Measurements from ENCODE around the gene ZNF534. TPM values are rescaled to one million over a fixed set of nuclear protein-coding genes. Genes with fewer than 3 reads are reported as not detected.
"Not testable (repeated sequence)": the region's sequence is repeated elsewhere in the genome, so short reads cannot be mapped to it uniquely, and the experiment has no call there.

ZNF534 gene
- total RNA-seq, 3 donors from 2014 or later (not counting 1 experiment from before 2014, with no cell fraction given), result 0.18 TPM; not detected in 2

- WGBS (ENCODE audit: insufficient coverage), result 94% methylated on average over 8 of the region's 8 CpGs
- no peak for TF ChIP-seq CTCF (IDR thresholded peaks at IDR 0.05)
- DNase-seq (no peak), ATAC-seq (no peak)
- H3K4me1 Mint-ChIP-seq, result no peaks in the 10 kb centered on the region
- H3K4me1 ChIP-seq (ENCODE audit: control insufficient read depth, insufficient read depth, low read length), result no peaks in the 10 kb centered on the region
- H3K9me3 ChIP-seq (ENCODE audit: control insufficient read depth, insufficient read depth, low read length), result peaks cover 35% of the 10 kb centered on the region
- H3K9me3 Mint-ChIP-seq, result peaks cover 6 to 14% of the 10 kb centered on the region in 2 donors
- H3K27ac Mint-ChIP-seq, result no peak overlapping the region
- H3K4me3 ChIP-seq (ENCODE audit: low read length), result no peak overlapping the region
- no peak overlapping the region for H3K4me3 Mint-ChIP-seq
- H3K27ac ChIP-seq (ENCODE audit: low read length), result no peak overlapping the region
- no peaks in the 10 kb centered on the region for H3K27me3 ChIP-seq (ENCODE audit: control insufficient read depth, insufficient read depth, low read length)
- H3K27me3 Mint-ChIP-seq (ENCODE audit: low read depth in 2 of 2), result peaks cover 0 to 3% of the 10 kb centered on the region in 2 donors
- intact Hi-C loops (cut with micrococcal nuclease), result no loop called here
- no peaks in the 10 kb centered on the region for H3K36me3 ChIP-seq (ENCODE audit: control insufficient read depth, insufficient read depth, low read length)
- no peaks in the 10 kb centered on the region for H3K36me3 Mint-ChIP-seq
Measured at GRCh38 chr19:52498571-52498970, 69.6 kb downstream of the ZNF534 start.

DNA sequence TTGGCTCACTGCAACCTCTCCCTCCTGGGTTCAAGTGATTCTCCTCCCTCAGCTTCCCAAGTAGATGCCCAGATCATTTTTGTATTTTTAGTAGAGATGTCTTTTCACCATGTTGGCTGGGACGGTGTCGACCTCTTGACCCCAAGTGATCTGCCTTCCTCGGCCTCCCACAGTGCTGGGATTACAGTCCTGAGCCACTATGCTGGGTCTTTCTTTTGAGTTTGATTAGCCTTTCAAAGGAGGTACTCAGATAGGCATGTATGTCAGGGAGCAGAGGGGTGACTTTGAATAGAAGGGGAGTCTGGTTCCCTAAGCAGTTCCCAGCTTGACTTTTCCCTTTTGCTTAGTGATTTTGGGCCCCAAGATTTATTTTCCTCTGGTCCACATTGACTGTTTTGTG is 71.5 kb downstream of the ZNF534 start:
- H3K9me3 Mint-ChIP-seq; intact Hi-C loops (cut with micrococcal nuclease); H3K4me3 ChIP-seq (ENCODE audit: low read length); ATAC-seq; H3K4me3 Mint-ChIP-seq; H3K27ac Mint-ChIP-seq; H3K4me1 ChIP-seq (ENCODE audit: control insufficient read depth, insufficient read depth, low read length); H3K27me3 Mint-ChIP-seq (ENCODE audit: low read depth in 2 of 2); H3K27me3 ChIP-seq (ENCODE audit: control insufficient read depth, insufficient read depth, low read length); H3K36me3 Mint-ChIP-seq; H3K27ac ChIP-seq (ENCODE audit: low read length); H3K36me3 ChIP-seq (ENCODE audit: control insufficient read depth, insufficient read depth, low read length); DNase-seq; H3K4me1 Mint-ChIP-seq: not testable (repeated sequence)
- WGBS (ENCODE audit: insufficient coverage), result 69% methylated on average over 3 of the region's 3 CpGs
- peaks cover 33% of the 10 kb centered on the region for H3K9me3 ChIP-seq (ENCODE audit: control insufficient read depth, insufficient read depth, low read length)

DNA sequence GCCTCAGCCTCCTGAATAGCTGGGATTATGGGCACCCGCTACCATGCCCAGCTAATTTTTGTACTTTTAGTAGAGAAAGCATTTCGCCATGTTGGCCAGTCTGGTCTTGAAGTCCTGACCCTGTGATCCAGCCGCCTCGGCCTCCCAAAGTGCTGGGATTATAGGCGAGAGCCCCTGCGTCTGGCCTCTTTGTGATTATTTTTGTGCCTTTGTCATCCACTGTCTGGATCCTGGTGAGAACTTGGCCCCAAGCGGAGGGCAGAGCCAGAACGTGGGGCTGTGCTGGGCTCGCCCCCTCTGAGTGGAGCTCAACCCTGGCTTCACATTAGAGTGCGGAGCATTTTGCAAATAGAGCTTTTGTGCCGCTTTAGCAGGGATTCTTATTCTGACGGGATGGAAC is 72.0 kb downstream of the ZNF534 start:
- H3K27ac ChIP-seq (ENCODE audit: low read length); intact Hi-C loops (cut with micrococcal nuclease); H3K36me3 Mint-ChIP-seq; H3K27ac Mint-ChIP-seq; H3K27me3 Mint-ChIP-seq (ENCODE audit: low read depth in 2 of 2); H3K27me3 ChIP-seq (ENCODE audit: control insufficient read depth, insufficient read depth, low read length); H3K36me3 ChIP-seq (ENCODE audit: control insufficient read depth, insufficient read depth, low read length); H3K4me1 Mint-ChIP-seq; H3K4me3 ChIP-seq (ENCODE audit: low read length); H3K9me3 Mint-ChIP-seq; H3K4me3 Mint-ChIP-seq; ATAC-seq; H3K4me1 ChIP-seq (ENCODE audit: control insufficient read depth, insufficient read depth, low read length); DNase-seq: not testable (repeated sequence)
- peaks cover 37% of the 10 kb centered on the region for H3K9me3 ChIP-seq (ENCODE audit: control insufficient read depth, insufficient read depth, low read length)
- WGBS (ENCODE audit: insufficient coverage), result 92% methylated on average over 12 of the region's 12 CpGs

Other genes starting within 250 kb of the ZNF534 start
- 100 to 1,000 TPM; 221 to 256 (median 232) TPM for gene PPP2R1A, start 239.1 kb upstream of the ZNF534 start, total RNA-seq
- gene ZNF766, start 159.6 kb upstream of the ZNF534 start, total RNA-seq, result 10 to 100 TPM; 29.4 to 36.9 (median 32.9) TPM
- gene ZNF480, start 132.0 kb upstream of the ZNF534 start, total RNA-seq, result 1 to 10 TPM; 6.4 to 9.4 (median 7.6) TPM
- gene ZNF610, start 92.9 kb upstream of the ZNF534 start, total RNA-seq, result under 1 TPM; 0.68 to 0.86 (median 0.82) TPM
- 10 to 100 TPM; 23.1 to 33.2 (median 31.2) TPM for gene ZNF880, start 59.2 kb upstream of the ZNF534 start, total RNA-seq
- gene ZNF528, start 31.3 kb upstream of the ZNF534 start, total RNA-seq, result 10 to 100 TPM; 28.8 to 36.5 (median 36.1) TPM
- 1 to 10 TPM; 2.5 to 4.1 (median 3.0) TPM for gene ZNF578, start 24.4 kb downstream of the ZNF534 start, total RNA-seq
- gene ZNF808, start 98.5 kb downstream of the ZNF534 start, total RNA-seq, result 10 to 100 TPM; 43.8 to 69.1 (median 49.5) TPM
- gene ZNF701, start 141.1 kb downstream of the ZNF534 start, total RNA-seq, result 10 to 100 TPM; 27.4 to 41.2 (median 28.4) TPM
- 100 to 1,000 TPM in 1 of 3 donors, 10 to 100 TPM in 2; 46.8 to 114 (median 96.9) TPM for gene ZNF83, start 209.2 kb downstream of the ZNF534 start, total RNA-seq

Measured in natural killer cell (primary cell).